NB4 (cell line): Measurements from ENCODE around the gene MCF2L.

Experiments used
- DNase-seq: peaks from one replicate; pipeline ENCODE4 v3.0.0; 2010; ENCODE audit warnings: low read depth
- H3K4me3 ChIP-seq: one replicate; pipeline ENCODE4 v1.5.1; 2011; ENCODE audit warnings: mild to moderate bottlenecking, low read depth, low read length, moderate library complexity
- CTCF ChIP-seq: IDR thresholded peaks from one replicate; pipeline ENCODE4 v1.5.1; 2012; ENCODE audit warnings: low read depth, low read length
- MAX ChIP-seq: IDR thresholded peaks from 2 replicates; pipeline ENCODE4 v1.6.1; 2011; ENCODE audit warnings: low read depth, low read length
- MYC ChIP-seq: IDR thresholded peaks from 2 replicates; pipeline ENCODE4 v1.6.1; 2011; ENCODE audit warnings: low read depth, low read length
- POLR2A ChIP-seq: IDR thresholded peaks from 2 replicates; pipeline ENCODE4 v1.6.1; 2011; ENCODE audit warnings: mild to moderate bottlenecking; ENCODE audit not compliant: insufficient read length; ENCODE audit errors: extremely low read depth

Gene MCF2L

GRCh38 chr13:112968910-112969691 is at the start of gene MCF2L:
TSS of gene MCF2L (plus strand) at chr13:112969214. CDS start at chr13:112969380, 166 bp downstream.
- H3K4me3 ChIP-seq = no peak within 1 kb of the TSS
- DNase-seq = no peak
- TF ChIP-seq MYC (no peak), POLR2A (no peak)

GRCh38 chr13:112923962-112924361 is 45.1 kb upstream of the MCF2L start:
- TF ChIP-seq POLR2A (no peak), MYC (no peak), MAX (no peak)
- DNase-seq = no peak
- no peak overlapping the region for H3K4me3 ChIP-seq

GRCh38 chr13:112924365-112924764 is 44.6 kb upstream of the MCF2L start:
- no peak for TF ChIP-seq MYC
- no peak for TF ChIP-seq MAX
- TF ChIP-seq POLR2A = no peak
- no peak for TF ChIP-seq CTCF
- no peak for DNase-seq
- H3K4me3 ChIP-seq = no peak overlapping the region

GRCh38 chr13:112926003-112926402 is 43.0 kb upstream of the MCF2L start:
- H3K4me3 ChIP-seq = no peak overlapping the region
- TF ChIP-seq POLR2A (no peak), MAX (no peak), CTCF (no peak), MYC (no peak)
- no peak for DNase-seq

GRCh38 chr13:112926993-112927392 is 42.0 kb upstream of the MCF2L start:
- DNase-seq = no peak
- TF ChIP-seq MYC (no peak), POLR2A (no peak), MAX (no peak), CTCF (no peak)
- no peak overlapping the region for H3K4me3 ChIP-seq

GRCh38 chr13:112928020-112928971 is 40.7 kb upstream of the MCF2L start:
- no peak overlapping the region for H3K4me3 ChIP-seq
- TF ChIP-seq MAX (no peak), CTCF (no peak), POLR2A (no peak), MYC (no peak)
- DNase-seq = no peak
